ENCODE measurements around the gene S100A10.
A peak's percentile ranks its signal among the peaks of the same experiment; 100 is the strongest.

S100A10 gene

GRCh38 chr1:151978922-151979321, 14.7 kb downstream of the S100A10 start:
- in situ Hi-C loops (cut with HindIII; ENCODE audit: low pct_unique_long_range_greater_than_20kb, low sequenced_read_pairs): no loop called here

GRCh38 chr1:151977662-151978230, 15.9 kb downstream of the S100A10 start:
- no peak for TF ChIP-seq JUND (IDR thresholded peaks at IDR 0.05; ENCODE audit: low read depth)
- DNase-seq (ENCODE audit: low read depth in 1 of 2, low spot score in 1 of 2): no peak
- in situ Hi-C loops (cut with HindIII; ENCODE audit: low pct_unique_long_range_greater_than_20kb, low sequenced_read_pairs): no loop called here

More at GRCh38 chr1:151978922-151979321, 14.7 kb downstream of the S100A10 start:
- DNase-seq (ENCODE audit: low read depth in 1 of 2, low spot score in 1 of 2): no peak
- no peak for TF ChIP-seq JUND (IDR thresholded peaks at IDR 0.05; ENCODE audit: low read depth)

- TF ChIP-seq JUND (IDR thresholded peaks at IDR 0.05; ENCODE audit: low read depth): no peak
- in situ Hi-C loops (cut with HindIII; ENCODE audit: low pct_unique_long_range_greater_than_20kb, low sequenced_read_pairs): no loop called here
- DNase-seq (ENCODE audit: low read depth in 1 of 2, low spot score in 1 of 2): no peak
Observed at GRCh38 chr1:151976858-151977257, 16.8 kb downstream of the S100A10 start.

GRCh38 chr1:151976015-151976343, 17.7 kb downstream of the S100A10 start:
- no peak for DNase-seq (ENCODE audit: low read depth in 1 of 2, low spot score in 1 of 2)
- TF ChIP-seq JUND (IDR thresholded peaks at IDR 0.05; ENCODE audit: low read depth): no peak
- in situ Hi-C loops (cut with HindIII; ENCODE audit: low pct_unique_long_range_greater_than_20kb, low sequenced_read_pairs): no loop called here

- no peak for DNase-seq (ENCODE audit: low read depth in 1 of 2, low spot score in 1 of 2)
- no peak for TF ChIP-seq JUND (IDR thresholded peaks at IDR 0.05; ENCODE audit: low read depth)
- in situ Hi-C loops (cut with HindIII; ENCODE audit: low pct_unique_long_range_greater_than_20kb, low sequenced_read_pairs): no loop called here
Observed at GRCh38 chr1:151975311-151976014, 18.2 kb downstream of the S100A10 start.

- in situ Hi-C loops (cut with HindIII; ENCODE audit: low pct_unique_long_range_greater_than_20kb, low sequenced_read_pairs): no loop called here
- DNase-seq (ENCODE audit: low read depth in 1 of 2, low spot score in 1 of 2): peak; percentile 71 to 88
- peak; percentile 77 for TF ChIP-seq JUND (IDR thresholded peaks at IDR 0.05; ENCODE audit: low read depth)
Observed at GRCh38 chr1:151972542-151973248, 21.0 kb downstream of the S100A10 start.

GRCh38 chr1:151970626-151971025, 23.0 kb downstream of the S100A10 start:
- in situ Hi-C loops (cut with HindIII; ENCODE audit: low pct_unique_long_range_greater_than_20kb, low sequenced_read_pairs): no loop called here
- peak in 1 of 2 experiments; percentile 69 for DNase-seq (ENCODE audit: low read depth in 1 of 2, low spot score in 1 of 2)
- TF ChIP-seq JUND (IDR thresholded peaks at IDR 0.05; ENCODE audit: low read depth): no peak

GRCh38 chr1:151970128-151970527, 23.5 kb downstream of the S100A10 start:
- TF ChIP-seq JUND (IDR thresholded peaks at IDR 0.05; ENCODE audit: low read depth): no peak
- in situ Hi-C loops (cut with HindIII; ENCODE audit: low pct_unique_long_range_greater_than_20kb, low sequenced_read_pairs): no loop called here
- no peak for DNase-seq (ENCODE audit: low read depth in 1 of 2, low spot score in 1 of 2)

- in situ Hi-C loops (cut with HindIII; ENCODE audit: low pct_unique_long_range_greater_than_20kb, low sequenced_read_pairs): no loop called here
- DNase-seq (ENCODE audit: low read depth in 1 of 2, low spot score in 1 of 2): peak in 1 of 2 experiments; percentile 43
- no peak for TF ChIP-seq JUND (IDR thresholded peaks at IDR 0.05; ENCODE audit: low read depth)
Observed at GRCh38 chr1:151968791-151969399, 24.8 kb downstream of the S100A10 start.

- no peak for TF ChIP-seq JUND (IDR thresholded peaks at IDR 0.05; ENCODE audit: low read depth)
- DNase-seq (ENCODE audit: low read depth in 1 of 2, low spot score in 1 of 2): peak; percentile 48 to 89
- in situ Hi-C loops (cut with HindIII; ENCODE audit: low pct_unique_long_range_greater_than_20kb, low sequenced_read_pairs): no loop called here
Observed at GRCh38 chr1:151968058-151968457, 25.6 kb downstream of the S100A10 start.

- in situ Hi-C loops (cut with HindIII; ENCODE audit: low pct_unique_long_range_greater_than_20kb, low sequenced_read_pairs): no loop called here
- no peak for DNase-seq (ENCODE audit: low read depth in 1 of 2, low spot score in 1 of 2)
- TF ChIP-seq JUND (IDR thresholded peaks at IDR 0.05; ENCODE audit: low read depth): no peak
Observed at GRCh38 chr1:151967091-151967490, 26.6 kb downstream of the S100A10 start.

- in situ Hi-C loops (cut with HindIII; ENCODE audit: low pct_unique_long_range_greater_than_20kb, low sequenced_read_pairs): no loop called here
Observed at GRCh38 chr1:151966061-151966460, 27.6 kb downstream of the S100A10 start.

GRCh38 chr1:151964510-151964909, 29.1 kb downstream of the S100A10 start:
- no peak for TF ChIP-seq JUND (IDR thresholded peaks at IDR 0.05; ENCODE audit: low read depth)
- no peak for DNase-seq (ENCODE audit: low read depth in 1 of 2, low spot score in 1 of 2)
- in situ Hi-C loops (cut with HindIII; ENCODE audit: low pct_unique_long_range_greater_than_20kb, low sequenced_read_pairs): no loop called here

More at GRCh38 chr1:151966061-151966460, 27.6 kb downstream of the S100A10 start:
- no peak for TF ChIP-seq JUND (IDR thresholded peaks at IDR 0.05; ENCODE audit: low read depth)
- DNase-seq (ENCODE audit: low read depth in 1 of 2, low spot score in 1 of 2): no peak
